H1 (cell line): ENCODE data around the gene CHN2. TPM values are rescaled to one million over a fixed set of nuclear protein-coding genes. Genes with fewer than 3 reads are reported as not detected.

Experiments
- CTCF ChIP-seq, 3 experiments: IDR thresholded peaks; 1 replicate in 2 of 3; 2 replicates in 1 of 3; pipeline versions ENCODE4 v1.5.1 to v1.6.1; 2011; ENCODE audit warnings: low read length in 3 of 3, mild to moderate bottlenecking in 3 of 3, inconsistent platforms in 2 of 3, low read depth in 1 of 3, moderate library complexity in 1 of 3; ENCODE audit not compliant: insufficient read depth in 1 of 3; ENCODE audit errors: control extremely low read depth in 1 of 3
- PHF8 ChIP-seq: fragments of 200-600 bp; sonication (generic); conservative IDR thresholded peaks from 2 replicates; pipeline ENCODE4 v1.7.1; 2012; ENCODE audit warnings: low read depth, mild to moderate bottlenecking, inconsistent platforms, low read length, moderate library complexity
- RFX5 ChIP-seq: IDR thresholded peaks from 2 replicates; pipeline ENCODE4 v1.6.1; 2011; ENCODE audit warnings: low read depth, low read length, improper control_type of control experiment, borderline replicate concordance
- TAF7 ChIP-seq: optimal IDR thresholded peaks from 2 replicates; pipeline ENCODE3; 2011; ENCODE audit warnings: low read depth, mild to moderate bottlenecking, inconsistent platforms, low read length, moderate library complexity, borderline replicate concordance
- polyA plus RNA-seq, 7 experiments: library from polyadenylated mRNA; depleted of rRNA in 3 of 7; stranded (reverse) in 5 of 7; unstranded in 2 of 7; fragments of >200 nt in 5 of 7; fragments of 200-250 nt in 2 of 7; gene quantifications; 1 replicate in 5 of 7; 2 replicates in 1 of 7; 4 replicates in 1 of 7; pipeline versions ENCODE4 v1.2.1 to v1.2.3, GENCODE V29; 2011 to 2013; ENCODE audit warnings: missing spikeins in 2 of 7, mixed read lengths in 2 of 7
- total RNA-seq: library from RNA; stranded (reverse); fragmentation: NEBNext Ultra II Directional; extraction: Animal tissue kit (Norgen Biotek cat#: 25700); gene quantifications from 2 replicates; pipeline ENCODE4 v1.2.1, GENCODE V29; 2021

Gene CHN2
- total and polyA plus RNA-seq, 2 of the 8 experiments (the other 6 are each of a cell fraction or from before 2014, with no cell fraction given) = 2.9 to 4.8 TPM

DNA sequence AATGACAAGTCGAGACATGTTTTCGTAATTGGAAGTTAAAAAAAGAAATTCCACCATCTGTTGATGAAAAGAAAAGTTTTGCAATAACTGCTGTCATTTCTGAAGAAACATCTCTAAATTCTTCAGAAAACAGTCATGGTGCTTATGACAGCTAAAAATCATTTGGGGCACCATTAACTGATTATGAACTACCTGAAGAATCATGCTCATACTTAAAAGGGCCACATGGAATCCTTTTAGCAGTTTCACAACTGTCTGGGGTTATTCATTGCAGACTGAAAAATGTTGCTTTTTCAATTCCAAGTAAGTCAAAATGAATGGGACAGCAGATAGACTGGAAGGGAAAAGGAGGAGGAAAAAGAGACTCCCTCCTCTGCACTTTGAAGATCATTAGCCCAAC lies 134.2 kb downstream of the CHN2 start (continued):
- no peak for TF ChIP-seq RFX5
- TF ChIP-seq PHF8 = no peak
- TF ChIP-seq TAF7 = no peak
- TF ChIP-seq CTCF (IDR thresholded peaks at IDR 0.05; ENCODE audit: control extremely low read depth in 1 of 3, insufficient read depth in 1 of 3, low read depth in 1 of 3, low read length in 3 of 3) = no peak
